Raji (cell line): ENCODE measurements around the gene SORBS1.

ENCODE experiments used
- POLR2A ChIP-seq: IDR thresholded peaks from 2 replicates; pipeline ENCODE4 v1.6.1; 2011; ENCODE audit warnings: low read depth, low read length, control low read depth; ENCODE audit not compliant: insufficient read depth

SORBS1 gene

DNA sequence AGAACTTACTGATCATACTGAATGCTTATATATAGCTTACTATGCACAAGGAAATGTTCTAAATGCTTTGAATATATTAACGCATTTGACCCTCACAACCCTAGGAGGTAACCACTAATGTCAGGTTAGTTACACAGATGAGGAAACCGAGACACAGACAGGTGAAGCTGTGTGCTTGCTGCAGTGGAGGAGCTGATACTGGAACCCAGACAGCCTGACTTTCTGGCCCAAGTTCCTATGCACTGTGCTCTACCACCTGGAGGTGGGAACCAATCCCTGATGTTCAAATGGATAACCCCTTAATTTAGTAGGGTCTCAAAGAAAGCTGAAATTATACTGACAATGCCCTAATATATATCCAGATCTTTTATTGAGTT is 119.6 kb downstream of the SORBS1 start:
- TF ChIP-seq POLR2A, result no peak

DNA sequence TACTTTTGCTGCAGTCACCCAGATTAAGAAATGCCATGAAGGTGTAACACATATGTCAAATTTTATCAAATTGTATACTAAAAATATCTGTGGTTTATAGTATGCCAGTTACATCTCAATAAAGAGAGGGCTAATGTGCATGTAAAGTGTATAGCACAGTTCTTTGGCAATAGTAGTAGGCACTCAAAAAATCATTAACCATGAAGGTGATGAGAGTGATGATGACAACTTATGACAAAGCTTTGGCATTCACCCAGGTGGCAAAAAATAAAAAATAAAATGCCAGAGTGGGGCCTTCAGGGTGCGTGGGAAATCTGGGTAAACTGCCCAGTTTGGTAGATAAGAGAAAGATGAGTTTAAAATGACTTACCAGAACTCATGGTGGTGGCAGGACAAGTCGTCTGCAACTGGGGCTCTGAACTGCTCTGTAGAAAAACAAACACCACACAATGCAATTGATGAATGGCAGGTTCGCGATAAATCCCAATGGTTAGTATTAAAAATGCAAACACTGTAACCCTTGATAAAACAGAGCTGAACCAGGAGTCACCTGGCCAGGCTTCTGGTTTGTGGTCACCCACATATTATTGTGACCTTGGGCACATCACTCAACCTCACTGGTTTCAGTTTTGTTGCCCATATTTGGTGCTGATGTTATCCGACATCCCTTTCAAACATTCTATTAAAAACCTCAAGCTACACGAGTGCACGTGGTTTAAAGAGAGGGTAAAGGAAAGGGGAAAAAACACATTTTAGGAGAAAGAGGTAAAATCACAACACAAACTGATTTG is 120.2 kb downstream of the SORBS1 start:
- no peak for TF ChIP-seq POLR2A

DNA sequence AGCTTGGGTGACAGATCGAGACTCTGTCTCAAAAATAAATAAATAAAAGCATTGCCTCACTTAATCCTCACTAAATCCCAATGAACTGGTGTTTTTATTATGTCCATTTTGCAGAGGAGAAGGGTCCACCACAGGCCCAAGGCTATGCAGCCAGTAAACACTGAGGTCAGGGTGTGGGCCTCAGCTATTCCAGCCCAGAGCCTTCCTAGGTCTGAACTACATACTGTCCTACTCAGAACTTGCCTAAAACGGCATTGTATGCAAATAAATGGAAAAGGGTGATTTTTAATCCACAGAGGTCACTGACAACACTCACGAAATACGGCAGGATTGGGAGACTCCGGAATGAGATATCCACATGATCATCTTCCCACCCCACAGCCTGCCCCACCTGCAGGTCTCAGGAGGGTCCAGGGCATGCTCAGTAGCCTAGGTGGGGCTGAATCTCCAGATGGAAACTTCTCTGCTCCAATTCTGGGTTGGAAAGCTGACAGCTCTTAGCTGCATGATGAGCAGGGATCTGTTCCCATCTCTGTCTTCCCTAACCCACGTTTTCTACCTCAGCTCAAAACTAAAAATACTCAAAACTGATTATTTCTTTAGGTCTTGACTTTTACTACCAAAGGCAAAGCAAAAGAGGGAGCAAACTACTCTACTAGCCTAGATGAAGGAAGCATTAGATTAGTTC is 121.0 kb downstream of the SORBS1 start:
- TF ChIP-seq POLR2A, result no peak

DNA sequence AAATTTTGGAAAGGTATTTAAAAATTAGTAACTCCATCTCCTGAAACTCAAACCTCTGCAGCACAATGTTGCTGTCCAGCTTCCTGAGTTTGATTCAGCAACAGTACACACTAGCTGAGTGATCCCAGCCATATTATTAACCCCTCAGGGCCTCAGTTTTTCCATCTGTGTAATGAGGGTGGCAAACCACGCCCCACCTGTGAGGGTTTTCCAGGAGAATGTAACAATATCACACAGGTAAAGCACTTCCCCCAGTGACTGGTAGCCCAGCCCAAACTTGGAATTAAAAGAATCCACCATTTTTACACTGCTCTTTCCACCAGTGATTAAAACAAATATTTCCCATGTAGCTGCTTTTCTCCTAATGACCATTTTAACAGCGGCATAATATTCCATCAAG is 122.4 kb downstream of the SORBS1 start:
- no peak for TF ChIP-seq POLR2A

DNA sequence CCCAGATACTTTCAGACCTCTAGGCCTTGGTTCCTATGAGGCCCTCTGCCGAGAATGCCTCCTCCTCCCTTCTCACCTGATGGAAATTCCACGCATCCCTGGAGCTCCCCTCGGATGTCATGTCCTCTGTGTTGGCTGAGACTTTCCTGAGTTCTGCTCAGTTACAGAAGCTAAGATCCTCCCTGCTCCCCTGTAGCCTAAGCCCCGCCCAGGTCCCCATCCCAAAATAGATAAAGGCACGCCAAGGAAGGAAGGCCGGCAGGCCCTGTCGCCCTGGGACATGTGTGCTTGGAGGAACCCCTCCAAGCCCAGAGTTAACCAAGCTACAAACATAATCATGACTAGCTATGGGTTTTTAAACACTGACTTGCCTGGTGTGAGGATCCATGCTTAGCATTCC is 123.5 kb downstream of the SORBS1 start:
- TF ChIP-seq POLR2A, result no peak

DNA sequence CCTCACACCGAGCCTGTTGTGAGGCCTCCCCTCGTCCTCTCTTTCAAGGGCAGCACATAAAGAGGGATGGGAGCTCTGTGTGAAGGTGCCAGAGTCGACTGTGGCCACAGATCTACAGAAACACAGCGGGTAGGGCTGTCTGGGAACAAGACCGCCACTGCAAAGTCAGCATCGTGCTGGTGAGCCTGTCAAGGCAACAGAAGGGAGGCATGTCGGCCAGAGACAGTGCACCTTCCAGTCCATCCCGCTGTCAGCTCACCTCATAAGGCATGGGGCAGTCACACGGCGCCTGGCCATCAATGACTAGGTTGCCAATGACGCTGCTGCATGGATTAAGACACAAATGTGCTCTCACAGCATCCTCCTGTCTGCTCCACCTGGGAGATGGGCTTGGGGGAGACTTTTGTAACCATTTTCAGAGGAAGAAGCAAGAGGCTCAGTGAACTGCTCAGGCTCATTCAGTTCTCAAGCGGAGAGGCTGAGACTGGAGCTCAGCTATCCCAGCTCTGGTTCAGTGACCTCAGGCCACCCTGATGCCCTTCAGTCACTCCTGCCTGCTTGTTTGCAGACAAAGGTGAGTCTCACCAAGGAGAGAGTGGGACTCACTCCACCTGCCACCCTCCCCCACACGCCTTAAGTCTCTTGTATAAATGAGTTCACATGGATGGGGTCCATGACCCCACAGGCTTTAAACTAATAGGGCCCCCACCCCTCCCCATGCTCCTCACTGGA is 125.5 kb downstream of the SORBS1 start:
- TF ChIP-seq POLR2A, result no peak

DNA sequence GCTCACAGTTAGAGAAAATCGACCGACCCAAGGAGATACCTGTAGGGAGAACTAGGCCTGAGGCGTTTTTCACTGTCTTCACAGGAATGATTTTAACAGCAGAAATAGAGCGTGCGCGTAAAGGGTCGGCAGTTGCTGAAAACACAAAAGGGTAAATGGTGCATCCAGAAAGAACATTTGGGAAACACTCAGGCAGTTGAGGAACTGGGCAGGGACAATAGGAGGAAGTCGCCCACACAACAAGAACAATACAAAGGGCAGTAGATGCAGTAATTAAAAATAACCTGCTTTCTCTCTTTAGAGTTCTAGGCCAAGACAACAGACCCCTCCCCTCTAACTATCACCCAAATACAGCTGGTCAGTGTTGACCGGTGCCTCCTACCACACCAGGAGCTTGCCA is 126.6 kb downstream of the SORBS1 start:
- no peak for TF ChIP-seq POLR2A

DNA sequence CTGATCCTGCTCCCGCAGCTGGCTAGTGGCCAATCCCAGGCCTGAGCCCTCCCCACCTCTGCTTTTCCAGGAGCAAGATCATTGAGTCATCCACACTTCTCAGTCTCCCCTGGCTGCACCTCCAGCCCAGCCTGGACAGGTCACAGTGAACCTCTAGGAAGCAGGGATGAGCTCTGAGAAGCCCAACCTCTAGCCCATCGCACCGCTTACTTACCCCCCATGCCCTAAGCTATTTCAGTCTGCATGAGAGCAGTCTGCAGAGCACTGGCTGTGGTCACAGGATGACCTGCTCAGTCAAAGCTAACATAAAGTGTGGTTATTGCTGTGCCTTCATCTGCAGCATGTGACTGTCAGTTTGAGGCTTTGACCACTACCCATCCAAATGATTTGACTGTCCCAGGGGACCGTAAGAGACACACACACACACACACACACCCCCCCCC is 129.2 kb downstream of the SORBS1 start:
- TF ChIP-seq POLR2A, result no peak

DNA sequence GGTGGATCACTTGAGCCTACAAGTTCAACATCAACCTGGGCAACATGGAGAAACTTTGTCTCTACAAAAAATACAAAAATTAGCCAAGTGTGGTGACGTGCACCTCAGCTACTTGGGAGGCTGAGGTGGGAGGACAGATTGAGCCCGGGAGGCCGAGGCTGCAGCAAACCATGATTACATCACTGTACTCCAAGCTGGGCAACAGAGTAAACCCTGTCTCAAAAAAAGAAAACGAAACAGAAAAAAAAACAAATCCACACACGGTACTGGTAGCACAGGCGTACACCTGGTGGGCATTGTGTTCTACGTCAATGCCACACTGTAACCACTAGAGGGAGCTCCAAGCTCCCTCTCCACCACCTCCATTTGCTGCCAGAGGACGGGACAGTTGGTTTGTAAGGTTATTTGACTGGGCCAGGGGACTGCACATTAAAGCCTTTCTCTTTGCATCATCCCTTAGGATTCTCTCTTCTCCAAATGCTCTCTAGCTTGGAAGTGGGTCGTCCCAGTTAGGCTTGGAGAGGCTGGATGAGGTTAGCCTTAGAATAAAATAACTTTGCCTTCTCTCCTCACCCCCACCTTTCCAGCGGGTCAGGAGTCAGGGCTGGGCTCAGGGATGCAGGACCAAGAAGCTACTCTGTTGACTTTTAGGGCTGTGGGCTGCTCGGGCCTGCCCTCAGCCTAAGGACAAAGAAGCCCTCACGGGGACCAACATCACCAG is 130.8 kb downstream of the SORBS1 start:
- TF ChIP-seq POLR2A, result no peak

DNA sequence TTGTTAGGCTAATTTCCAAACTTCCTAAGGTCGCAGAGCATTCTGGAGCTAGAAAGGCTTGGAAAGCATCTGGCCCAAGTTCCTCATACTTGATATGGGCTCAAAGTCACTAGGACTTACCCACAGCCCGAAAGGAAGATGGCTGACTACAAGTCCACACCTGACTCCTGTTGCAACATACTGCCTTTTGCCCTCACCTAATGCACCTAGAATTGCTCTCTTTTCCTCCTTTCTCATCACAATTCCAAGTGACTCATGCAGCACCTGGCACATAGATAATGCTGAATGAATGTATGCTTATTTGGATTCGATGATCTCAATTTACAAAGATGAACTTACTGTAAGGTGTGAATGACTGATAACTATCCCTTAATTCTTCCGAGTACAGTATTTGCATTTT is 131.5 kb downstream of the SORBS1 start:
- TF ChIP-seq POLR2A, result no peak

DNA sequence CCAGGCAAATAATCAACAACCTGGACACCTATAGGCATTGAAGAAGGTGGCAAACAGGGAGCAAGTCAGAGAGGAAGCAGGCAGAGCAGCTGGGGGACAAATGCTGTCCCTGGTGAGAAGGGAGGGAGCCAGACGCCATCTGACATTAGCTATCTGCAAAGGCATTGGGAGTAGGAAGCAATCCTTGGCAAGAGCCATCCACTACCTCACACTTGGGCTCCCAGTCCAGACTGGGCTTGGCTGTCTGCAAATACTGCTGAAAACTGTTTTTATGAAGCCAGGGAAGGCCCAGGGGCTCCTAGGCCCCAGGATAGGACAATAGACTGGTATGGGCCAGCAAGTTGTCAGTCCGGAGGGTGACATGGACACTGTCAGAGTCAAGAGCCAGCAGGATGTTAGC is 132.5 kb downstream of the SORBS1 start:
- no peak for TF ChIP-seq POLR2A

DNA sequence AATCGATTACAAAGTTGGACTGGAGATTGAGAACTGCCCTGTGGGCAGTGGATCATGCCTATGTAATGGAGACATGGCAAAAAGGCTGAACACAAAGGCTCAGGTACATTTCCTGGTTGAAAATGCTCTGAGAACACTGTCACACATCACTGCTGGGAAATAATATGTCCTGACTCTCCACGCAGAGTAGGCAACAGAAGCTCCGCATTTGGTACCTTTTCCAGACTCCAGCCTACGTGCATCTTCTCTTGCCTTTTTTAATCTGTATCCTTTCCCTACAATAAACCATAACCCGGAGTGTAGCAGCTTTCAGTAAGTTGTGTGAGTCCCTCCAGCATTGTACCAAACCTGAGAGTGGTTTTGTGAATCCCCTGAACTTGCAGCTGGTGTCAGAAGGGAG is 134.7 kb downstream of the SORBS1 start:
- no peak for TF ChIP-seq POLR2A

DNA sequence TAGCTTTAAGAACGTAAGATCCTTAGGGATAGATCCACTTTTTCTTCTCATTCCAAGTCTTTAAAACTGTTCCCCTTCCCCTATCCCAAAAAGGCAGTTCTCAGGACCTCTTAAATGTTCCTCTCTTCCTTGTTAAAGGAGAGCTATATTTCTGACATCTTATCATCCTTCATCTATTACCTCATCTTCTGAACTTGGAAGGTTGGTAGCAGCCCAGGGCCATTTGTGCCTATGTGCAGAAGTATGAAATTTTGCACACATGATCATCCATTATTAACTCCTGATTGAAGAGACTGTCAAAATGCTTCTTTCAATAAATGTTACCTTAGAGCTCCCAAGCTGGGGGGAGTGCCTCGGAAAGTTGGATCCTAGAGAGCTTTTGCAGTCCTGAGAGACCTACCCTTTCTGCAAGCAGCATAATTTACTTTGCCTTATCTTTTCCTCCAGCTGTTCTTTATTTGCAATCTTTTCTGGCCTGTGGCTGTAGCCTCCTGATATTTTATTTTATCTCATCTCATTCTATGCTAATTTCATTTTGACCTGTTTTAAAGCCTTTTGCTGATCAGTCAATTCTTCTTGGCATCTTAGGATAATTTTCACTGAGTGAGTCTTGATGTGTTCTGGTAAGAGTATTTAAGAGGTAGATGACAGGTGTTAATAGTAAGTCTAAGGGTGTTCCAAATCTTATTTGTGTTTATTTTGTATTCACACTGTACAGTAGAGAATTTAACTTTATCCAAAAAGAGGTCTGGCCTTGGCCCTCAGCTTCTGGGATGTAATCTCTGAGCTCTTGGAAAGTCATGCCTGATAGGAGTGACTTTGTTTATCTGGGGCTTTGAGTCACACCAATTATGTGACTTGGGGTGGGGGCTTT is 135.3 kb downstream of the SORBS1 start:
- TF ChIP-seq POLR2A, result no peak
